ENCODE results near the gene MRFAP1L1.

The MRFAP1L1 gene

DNA sequence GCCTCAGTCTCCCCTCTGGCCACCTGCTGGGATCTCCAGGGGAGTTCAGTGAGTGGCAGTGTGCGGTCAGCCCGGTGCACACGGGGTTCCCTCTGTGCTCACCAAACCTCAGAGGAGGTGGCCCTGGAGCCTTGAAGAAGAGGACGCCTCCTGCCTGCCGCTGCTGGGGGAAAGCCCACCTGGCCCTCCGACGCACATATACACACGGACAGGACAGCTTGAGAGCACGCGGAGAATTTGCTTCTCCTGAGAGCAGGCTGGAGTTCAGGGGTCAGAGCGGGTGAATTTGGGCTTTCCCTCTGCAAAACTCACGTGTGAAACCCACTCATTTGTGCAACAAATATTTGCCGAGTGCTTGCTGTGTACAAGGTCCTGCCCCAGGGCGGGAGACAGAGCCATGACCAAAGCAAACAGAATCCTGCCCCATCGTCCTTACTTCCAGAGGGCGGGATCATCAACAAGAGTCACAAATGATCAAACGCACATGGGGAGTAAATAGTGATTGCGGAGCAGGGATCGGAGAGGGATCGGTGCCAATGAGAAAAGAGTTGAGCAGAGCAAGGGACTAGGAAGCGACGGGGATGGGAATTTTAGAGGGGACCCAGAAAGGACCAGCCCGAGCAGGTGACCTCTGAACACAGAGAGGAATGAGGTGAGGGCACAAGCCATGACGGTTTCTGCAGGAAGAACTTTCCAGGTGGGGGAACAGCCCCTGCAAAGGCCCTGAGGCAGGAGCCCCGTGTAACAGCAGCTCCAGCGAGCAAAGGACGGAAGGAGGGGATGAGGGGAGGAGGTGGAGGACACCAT lies 23.9 kb upstream of the MRFAP1L1 start:
- TF ChIP-seq, protein P1, sequence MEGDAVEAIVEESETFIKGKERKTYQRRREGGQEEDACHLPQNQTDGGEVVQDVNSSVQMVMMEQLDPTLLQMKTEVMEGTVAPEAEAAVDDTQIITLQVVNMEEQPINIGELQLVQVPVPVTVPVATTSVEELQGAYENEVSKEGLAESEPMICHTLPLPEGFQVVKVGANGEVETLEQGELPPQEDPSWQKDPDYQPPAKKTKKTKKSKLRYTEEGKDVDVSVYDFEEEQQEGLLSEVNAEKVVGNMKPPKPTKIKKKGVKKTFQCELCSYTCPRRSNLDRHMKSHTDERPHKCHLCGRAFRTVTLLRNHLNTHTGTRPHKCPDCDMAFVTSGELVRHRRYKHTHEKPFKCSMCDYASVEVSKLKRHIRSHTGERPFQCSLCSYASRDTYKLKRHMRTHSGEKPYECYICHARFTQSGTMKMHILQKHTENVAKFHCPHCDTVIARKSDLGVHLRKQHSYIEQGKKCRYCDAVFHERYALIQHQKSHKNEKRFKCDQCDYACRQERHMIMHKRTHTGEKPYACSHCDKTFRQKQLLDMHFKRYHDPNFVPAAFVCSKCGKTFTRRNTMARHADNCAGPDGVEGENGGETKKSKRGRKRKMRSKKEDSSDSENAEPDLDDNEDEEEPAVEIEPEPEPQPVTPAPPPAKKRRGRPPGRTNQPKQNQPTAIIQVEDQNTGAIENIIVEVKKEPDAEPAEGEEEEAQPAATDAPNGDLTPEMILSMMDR (IDR thresholded peaks at IDR 0.05; ENCODE audit: control insufficient read depth, extremely low read depth, insufficient read depth) = no peak
- no peak for DNase-seq (ENCODE audit: low read depth)
- no peak overlapping the region for H3K4me3 ChIP-seq (ENCODE audit: low read depth, low read length)

DNA sequence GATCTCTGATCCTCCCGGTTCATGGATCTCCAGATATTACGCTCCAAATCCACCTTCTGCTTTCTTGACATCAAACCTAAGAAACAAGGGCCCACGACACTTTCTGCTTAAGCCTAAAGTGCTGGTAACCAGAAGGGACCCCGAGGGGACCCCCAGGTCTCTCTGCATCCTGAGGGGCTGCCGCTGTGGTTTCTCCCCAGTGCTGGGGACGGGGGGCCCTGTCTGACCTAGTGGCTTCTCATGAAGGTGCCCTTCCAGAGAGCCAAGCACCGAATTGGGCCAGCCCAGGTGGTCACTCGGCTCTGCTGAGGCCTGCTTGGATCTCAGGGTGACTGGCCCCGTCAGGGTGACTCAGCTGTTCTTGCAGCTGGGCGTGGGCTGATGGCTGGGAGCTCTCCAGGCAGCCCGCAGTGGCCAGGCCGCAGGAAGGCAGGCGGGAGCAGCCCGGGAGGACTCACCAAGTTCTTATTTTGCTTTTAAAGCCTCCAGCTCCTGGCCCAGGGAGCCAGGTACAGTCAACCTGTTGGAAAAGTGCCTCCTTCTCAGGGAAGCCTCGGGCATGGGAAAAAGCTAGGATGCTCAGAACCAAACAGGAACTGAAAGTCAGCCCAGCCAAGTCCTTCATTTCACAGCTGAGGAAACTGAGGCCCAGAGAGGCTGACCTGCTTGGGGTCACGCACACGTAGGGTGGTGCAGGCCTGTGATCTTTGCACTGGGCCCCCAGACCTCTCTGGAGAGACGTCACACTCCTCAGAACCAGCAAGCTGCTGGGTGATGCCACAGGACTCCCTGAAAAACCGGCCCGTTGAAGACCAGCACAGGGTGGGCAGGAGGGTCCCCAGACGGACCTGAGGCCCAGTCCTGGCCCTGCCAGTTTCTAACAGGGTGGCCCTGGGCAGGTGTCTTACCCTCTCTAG lies 23.0 kb upstream of the MRFAP1L1 start:
- TF ChIP-seq, protein P1 (IDR thresholded peaks at IDR 0.05; ENCODE audit: control insufficient read depth, extremely low read depth, insufficient read depth) = no peak
- DNase-seq (ENCODE audit: low read depth) = no peak
- no peak overlapping the region for H3K4me3 ChIP-seq (ENCODE audit: low read depth, low read length)

DNA sequence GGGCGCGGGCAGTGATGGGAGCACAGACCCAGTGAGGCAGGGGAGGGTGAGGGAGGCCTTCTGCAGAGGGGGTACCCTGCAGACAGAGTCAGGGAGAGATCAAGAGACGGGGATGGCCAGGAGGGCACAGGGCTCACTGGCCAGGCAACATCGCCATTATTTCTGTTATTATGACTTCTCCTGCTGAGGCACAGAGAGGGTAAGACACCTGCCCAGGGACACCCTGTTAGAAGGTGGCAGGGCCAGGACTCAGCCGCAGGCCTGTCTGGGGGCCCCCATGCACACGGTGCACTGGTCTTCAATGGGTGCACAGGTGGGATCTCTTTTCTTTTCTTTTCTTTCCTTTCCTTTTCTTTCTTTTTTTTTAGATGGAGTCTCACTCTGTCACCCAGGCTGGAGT lies 22.1 kb upstream of the MRFAP1L1 start:
- TF ChIP-seq, protein P1 (IDR thresholded peaks at IDR 0.05; ENCODE audit: control insufficient read depth, extremely low read depth, insufficient read depth) = no peak
- no peak overlapping the region for H3K4me3 ChIP-seq (ENCODE audit: low read depth, low read length)
- no peak for DNase-seq (ENCODE audit: low read depth)

DNA sequence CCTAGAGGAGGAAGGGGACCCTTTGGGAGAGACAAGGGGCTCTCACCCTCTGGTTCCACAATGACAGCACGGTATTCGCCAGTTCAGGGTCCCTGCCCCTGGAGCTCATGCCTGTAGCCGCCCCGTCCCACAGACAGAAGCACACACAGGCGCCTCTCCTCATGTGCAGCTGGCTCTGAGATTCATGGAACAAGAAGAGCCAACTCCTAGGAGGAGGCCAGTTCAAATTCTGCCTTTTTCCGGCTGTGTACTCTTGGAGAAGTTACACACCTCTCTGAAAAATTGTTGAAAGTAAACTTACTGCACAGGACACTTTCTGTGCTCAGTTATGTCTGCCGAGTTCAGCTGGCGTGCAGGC lies 21.6 kb upstream of the MRFAP1L1 start:
- no peak overlapping the region for H3K4me3 ChIP-seq (ENCODE audit: low read depth, low read length)
- TF ChIP-seq, protein P1 (IDR thresholded peaks at IDR 0.05; ENCODE audit: control insufficient read depth, extremely low read depth, insufficient read depth) = no peak
- no peak for DNase-seq (ENCODE audit: low read depth)

DNA sequence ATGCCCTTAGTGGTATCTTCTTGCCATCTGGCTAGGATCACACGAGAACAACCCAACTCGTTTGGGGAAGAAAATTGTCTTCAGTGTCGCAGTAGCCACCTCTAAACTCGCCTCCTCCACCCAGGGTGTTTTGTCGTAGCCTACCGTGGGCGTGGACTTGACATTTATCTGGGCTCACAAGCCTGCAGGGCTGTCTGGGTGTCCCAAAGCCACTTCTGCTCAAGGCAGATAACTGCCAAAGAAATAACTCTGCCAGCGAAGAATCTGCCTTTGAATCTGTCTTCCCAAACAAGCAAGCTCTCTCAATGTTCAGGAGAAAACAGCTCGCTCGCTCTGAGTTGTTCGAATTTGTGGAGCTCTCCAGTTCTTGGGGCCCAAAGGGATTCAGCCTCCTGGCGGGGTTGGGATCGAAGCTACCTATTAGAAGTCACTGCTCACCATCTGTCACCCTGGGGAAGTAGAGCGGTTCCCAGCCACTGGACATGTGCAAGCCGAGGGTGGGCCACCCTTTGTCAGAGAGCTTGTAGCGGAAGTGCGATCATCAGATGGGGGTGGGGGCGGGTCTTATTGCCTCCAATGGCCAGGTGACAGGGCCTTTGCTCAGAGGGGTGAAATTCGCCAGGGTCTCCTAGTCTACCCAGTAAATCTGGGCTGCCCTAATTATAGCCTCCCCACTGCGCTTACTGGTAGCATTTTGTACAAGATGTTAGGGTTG lies 21.1 kb upstream of the MRFAP1L1 start:
- DNase-seq (ENCODE audit: low read depth) = no peak
- H3K4me3 ChIP-seq (ENCODE audit: low read depth, low read length) = no peak overlapping the region
- TF ChIP-seq, protein P1 (IDR thresholded peaks at IDR 0.05; ENCODE audit: control insufficient read depth, extremely low read depth, insufficient read depth) = no peak

DNA sequence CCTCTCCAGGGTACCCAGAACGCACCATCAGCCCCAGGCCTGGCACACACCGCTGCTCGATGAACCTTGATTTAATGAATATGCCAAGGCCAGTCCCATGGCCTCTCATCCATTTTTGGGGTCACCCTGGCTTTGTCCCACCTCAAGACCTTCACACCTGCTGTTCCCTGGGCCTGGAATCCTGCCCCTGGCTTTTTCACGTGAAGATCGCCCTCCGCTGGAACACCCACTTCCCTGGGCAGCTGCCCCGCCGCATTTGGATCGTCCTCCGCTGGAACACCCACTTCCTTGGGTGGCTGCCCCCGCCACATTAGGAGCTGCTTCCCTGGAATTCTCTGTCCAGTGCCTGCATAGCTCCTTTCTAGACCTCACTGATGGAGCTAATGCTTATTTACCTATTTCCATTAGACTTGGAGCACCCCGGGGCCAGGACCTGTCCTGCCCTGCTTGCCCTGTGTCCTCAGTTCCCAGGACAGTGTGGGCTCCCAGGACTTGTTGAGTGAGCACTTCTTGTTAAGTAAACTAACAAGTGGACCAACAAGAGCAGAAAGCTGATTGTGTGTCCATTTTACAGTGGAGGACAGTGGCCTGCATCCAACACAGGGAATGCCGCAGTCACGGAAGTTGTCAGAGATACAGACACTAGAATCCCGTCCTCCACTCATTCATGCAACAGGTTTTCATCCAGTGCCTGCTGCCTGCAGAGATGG lies 18.8 kb upstream of the MRFAP1L1 start:
- DNase-seq (ENCODE audit: low read depth) = no peak
- H3K4me3 ChIP-seq (ENCODE audit: low read depth, low read length) = no peak overlapping the region
- TF ChIP-seq, protein P1 (IDR thresholded peaks at IDR 0.05; ENCODE audit: control insufficient read depth, extremely low read depth, insufficient read depth) = no peak

Data from LNCaP clone FGC (cell line).